Measurements from ENCODE around the gene TAF3.
"Not testable (repeated sequence)": the region's sequence is repeated elsewhere in the genome, so short reads cannot be mapped to it uniquely, and the experiment has no call there.

The TAF3 gene

GRCh38 chr10:7818295-7819120, at the start of gene TAF3:
TAF3 (plus strand) TSS chr10:7818505; CDS start chr10:7818710, 205 bp downstream.
- DNase-seq, result peak; percentile 91

GRCh38 chr10:7773845-7774801, 44.2 kb upstream of the TAF3 start:
- no peak for DNase-seq

GRCh38 chr10:7776777-7777176, 41.5 kb upstream of the TAF3 start:
- DNase-seq, result no peak

GRCh38 chr10:7782194-7782593, 36.1 kb upstream of the TAF3 start:
- DNase-seq, result not testable (repeated sequence)

- DNase-seq, result no peak
Measured at GRCh38 chr10:7786430-7786829, 31.9 kb upstream of the TAF3 start.

- DNase-seq, result peak; percentile 1
Measured at GRCh38 chr10:7787150-7787856, 31.0 kb upstream of the TAF3 start.

GRCh38 chr10:7787857-7788638, 30.3 kb upstream of the TAF3 start, which contains the start of the genes ATP5F1C and KIN:
ATP5F1C (plus strand) TSS chr10:7788177; CDS start chr10:7788208, 31 bp downstream.
KIN (minus strand) TSS chr10:7787993; CDS start chr10:7787933, 60 bp downstream.
- peak; percentile 98 for DNase-seq

GRCh38 chr10:7788639-7789286, 29.5 kb upstream of the TAF3 start:
- DNase-seq, result no peak

- DNase-seq, result peak; percentile 6
Measured at GRCh38 chr10:7789390-7789789, 28.9 kb upstream of the TAF3 start.

- no peak for DNase-seq
Measured at GRCh38 chr10:7792541-7792940, 25.8 kb upstream of the TAF3 start.

- DNase-seq, result no peak
Measured at GRCh38 chr10:7794251-7795026, 23.9 kb upstream of the TAF3 start.

- DNase-seq, result no peak
Measured at GRCh38 chr10:7795605-7796004, 22.7 kb upstream of the TAF3 start.

GRCh38 chr10:7797582-7797981, 20.7 kb upstream of the TAF3 start:
- no peak for DNase-seq

GRCh38 chr10:7802606-7803005, 15.7 kb upstream of the TAF3 start:
- DNase-seq, result no peak

- no peak for DNase-seq
Measured at GRCh38 chr10:7804216-7804615, 14.1 kb upstream of the TAF3 start.

GRCh38 chr10:7804741-7805140, 13.6 kb upstream of the TAF3 start:
- DNase-seq, result no peak

- no peak for DNase-seq
Measured at GRCh38 chr10:7808686-7809267, 9.5 kb upstream of the TAF3 start.

- DNase-seq, result no peak
Measured at GRCh38 chr10:7810443-7810842, 7.9 kb upstream of the TAF3 start.

GRCh38 chr10:7811000-7811399, 7.3 kb upstream of the TAF3 start:
- no peak for DNase-seq

- DNase-seq, result not testable (repeated sequence)
Measured at GRCh38 chr10:7811743-7812142, 6.6 kb upstream of the TAF3 start.

Data from CD4-positive, alpha-beta T cell treated with Interleukin-10 for 1 hour (primary cell).